Superior temporal gyrus (tissue), 1 donor: ENCODE results near the gene PLCD1.
"Not testable (repeated sequence)": the region's sequence is repeated elsewhere in the genome, so short reads cannot be mapped to it uniquely, and the experiment has no call there.

Experiments used
- DNase-seq: peaks from one replicate; pipeline ENCODE4 v3.0.0-alpha.2; 2016; ENCODE audit errors: extremely low spot score

Gene PLCD1

GRCh38 chr3:37986479-37987314 is 42.7 kb downstream of the PLCD1 start:
- no peak for DNase-seq

GRCh38 chr3:37985637-37986320 is 43.7 kb downstream of the PLCD1 start:
- DNase-seq, result no peak

GRCh38 chr3:37984596-37984995 is 44.8 kb downstream of the PLCD1 start:
- DNase-seq, result no peak

GRCh38 chr3:37984051-37984450 is 45.4 kb downstream of the PLCD1 start:
- DNase-seq, result no peak

GRCh38 chr3:37982331-37982730 is 47.1 kb downstream of the PLCD1 start:
- DNase-seq, result no peak

- no peak for DNase-seq
Measured at GRCh38 chr3:37981348-37981664, 48.1 kb downstream of the PLCD1 start.

- no peak for DNase-seq
Measured at GRCh38 chr3:37980462-37981347, 48.7 kb downstream of the PLCD1 start.

- no peak for DNase-seq
Measured at GRCh38 chr3:37979541-37980461, 49.6 kb downstream of the PLCD1 start.

- DNase-seq, result peak; percentile 89
Measured at GRCh38 chr3:37974121-37975083, 55.0 kb downstream of the PLCD1 start.

GRCh38 chr3:37973246-37974054 is 56.0 kb downstream of the PLCD1 start:
- DNase-seq, result no peak

- not testable (repeated sequence) for DNase-seq
Measured at GRCh38 chr3:37972056-37972455, 57.4 kb downstream of the PLCD1 start.

GRCh38 chr3:37971467-37971866 is 58.0 kb downstream of the PLCD1 start:
- no peak for DNase-seq

- no peak for DNase-seq
Measured at GRCh38 chr3:37970802-37971201, 58.6 kb downstream of the PLCD1 start.

- DNase-seq, result no peak
Measured at GRCh38 chr3:37969596-37970100, 59.8 kb downstream of the PLCD1 start.

- peak; percentile 53 for DNase-seq
Measured at GRCh38 chr3:37968813-37969595, 60.4 kb downstream of the PLCD1 start.

- peak; percentile 61 for DNase-seq
Measured at GRCh38 chr3:37968199-37968598, 61.2 kb downstream of the PLCD1 start.

GRCh38 chr3:37967260-37967881 is 62.1 kb downstream of the PLCD1 start:
- DNase-seq, result peak; percentile 71

- DNase-seq, result no peak
Measured at GRCh38 chr3:37964716-37965115, 64.7 kb downstream of the PLCD1 start.
